Lower lobe of right lung (tissue), 2 donors: ENCODE measurements around the gene NFAM1. TPM values are rescaled to one million over a fixed set of nuclear protein-coding genes. Genes with fewer than 3 reads are reported as not detected.

ENCODE experiments used
- ATAC-seq, 2 donors: fragments of 200-7000 bp; cut with Tn5 transposase; one replicate each; pipeline ENCODE4 v1.9.1; 2020 to 2022; ENCODE audit warnings: mild to moderate bottlenecking in 2 of 2, moderate library complexity in 2 of 2
- DNase-seq: peaks from one replicate; pipeline ENCODE4 v3.0.0-alpha.2; 2020
- H3K27ac ChIP-seq: fragments of 200-600 bp; one replicate; pipeline ENCODE4 v1.8.0; 2022
- H3K27me3 ChIP-seq: fragments of 200-600 bp; one replicate; pipeline ENCODE4 v1.8.0; 2022; ENCODE audit warnings: low read depth
- H3K36me3 ChIP-seq: fragments of 200-600 bp; one replicate; pipeline ENCODE4 v1.8.0; 2022; ENCODE audit warnings: mild to moderate bottlenecking
- H3K4me1 ChIP-seq: fragments of 200-600 bp; one replicate; pipeline ENCODE4 v1.8.0; 2022
- H3K4me3 ChIP-seq: fragments of 200-600 bp; one replicate; pipeline ENCODE4 v1.8.0; 2022; ENCODE audit warnings: mild to moderate bottlenecking
- H3K9me3 ChIP-seq: fragments of 200-600 bp; one replicate; pipeline ENCODE4 v1.8.0; 2022
- CTCF ChIP-seq: fragments of 200-600 bp; IDR thresholded peaks from one replicate; pipeline ENCODE4 v1.8.0; 2022; ENCODE audit warnings: antibody characterized with exemption, mild to moderate bottlenecking
- intact Hi-C: fragments of 100-400 bp; cut with DNase I; formaldehyde crosslinking; loops from one replicate; pipeline ENCODE4 v1.11.0; 2022
- total RNA-seq: library from RNA; stranded (reverse); fragmentation: NEBNext Ultra II Directional; extraction: Animal tissue kit (Norgen Biotek cat#: 25700); gene quantifications from one replicate; pipeline ENCODE4 v1.2.1, GENCODE V29; 2021
- donor health status: DM: no; HTN: yes; CAD: no; lungs with severe emphysema.

The NFAM1 gene
- total RNA-seq, 1 donor from 2014 or later = 21.8 TPM

GRCh38 chr22:42340829-42341383, 91.3 kb downstream of the NFAM1 start:
- TF ChIP-seq CTCF = no peak
- Histone ChIP-seq H3K36me3 (no peaks in the 10 kb centered on the region), H3K4me1 (no peaks in the 10 kb centered on the region), H3K27ac (no peak overlapping the region), H3K4me3 (no peak overlapping the region), H3K27me3 (peaks cover 37% of the 10 kb centered on the region), H3K9me3 (no peaks in the 10 kb centered on the region)
- ATAC-seq = no peak
- no peak for DNase-seq
- intact Hi-C loops = no loop called here

DNA sequence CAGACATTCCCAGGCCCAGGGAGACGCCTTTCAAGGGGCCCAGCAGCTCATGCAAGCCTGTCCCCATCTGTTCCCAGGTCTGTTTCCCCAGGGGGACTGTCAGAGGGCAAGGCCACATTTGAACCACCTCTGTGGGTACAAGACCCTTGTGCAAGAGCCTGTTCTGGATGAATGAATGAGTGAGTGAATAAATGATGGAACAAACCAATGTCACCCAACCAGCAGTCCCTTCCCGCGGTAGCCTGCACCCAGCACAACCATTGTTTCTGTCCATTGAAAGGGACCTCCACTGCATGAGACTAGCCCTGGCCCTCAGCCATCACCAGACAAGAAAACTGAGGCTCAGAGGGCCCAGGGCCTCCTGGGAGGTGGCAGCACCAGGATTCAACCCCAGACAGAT, 92.1 kb downstream of the NFAM1 start:
- intact Hi-C loops = no loop called here
- no peak overlapping the region for H3K4me3 ChIP-seq
- ATAC-seq (no peak), DNase-seq (no peak)
- H3K27me3 ChIP-seq = peaks cover 37% of the 10 kb centered on the region
- H3K27ac ChIP-seq = no peak overlapping the region
- TF ChIP-seq CTCF = no peak
- H3K9me3 ChIP-seq = no peaks in the 10 kb centered on the region
- no peaks in the 10 kb centered on the region for H3K4me1 ChIP-seq
- H3K36me3 ChIP-seq = no peaks in the 10 kb centered on the region

- ATAC-seq (no peak), DNase-seq (no peak)
- peaks cover 29% of the 10 kb centered on the region for H3K27me3 ChIP-seq
- H3K4me3 ChIP-seq = no peak overlapping the region
- intact Hi-C loops = no loop called here
- no peaks in the 10 kb centered on the region for H3K36me3 ChIP-seq
- H3K9me3 ChIP-seq = no peaks in the 10 kb centered on the region
- no peak overlapping the region for H3K27ac ChIP-seq
- H3K4me1 ChIP-seq = no peaks in the 10 kb centered on the region
- TF ChIP-seq CTCF = no peak
Observed at GRCh38 chr22:42338479-42338878, 93.7 kb downstream of the NFAM1 start.

GRCh38 chr22:42337356-42337755, 94.8 kb downstream of the NFAM1 start:
- Histone ChIP-seq H3K36me3 (no peaks in the 10 kb centered on the region), H3K27me3 (peaks cover 25% of the 10 kb centered on the region), H3K27ac (no peak overlapping the region), H3K4me1 (no peaks in the 10 kb centered on the region), H3K9me3 (no peaks in the 10 kb centered on the region), H3K4me3 (no peak overlapping the region)
- TF ChIP-seq CTCF = no peak
- no peak for ATAC-seq
- intact Hi-C loops = no loop called here
- no peak for DNase-seq

- intact Hi-C loops = no loop called here
- Histone ChIP-seq H3K36me3 (no peaks in the 10 kb centered on the region), H3K27me3 (peaks cover 20% of the 10 kb centered on the region), H3K27ac (no peak overlapping the region), H3K9me3 (no peaks in the 10 kb centered on the region), H3K4me3 (no peak overlapping the region), H3K4me1 (no peaks in the 10 kb centered on the region)
- no peak for ATAC-seq
- no peak for DNase-seq
- TF ChIP-seq CTCF = no peak
Observed at GRCh38 chr22:42336527-42337227, 95.5 kb downstream of the NFAM1 start.
